ENCODE results near the gene CNOT1. TPM values are rescaled to one million over a fixed set of nuclear protein-coding genes. Genes with fewer than 3 reads are reported as not detected.

The CNOT1 gene
- total and polyA plus RNA-seq, 10 of the 15 experiments (the other 5 are each of a cell fraction or from before 2014, with no cell fraction given): 101 to 246 (median 175) TPM

- Histone ChIP-seq H3K4me2 (ENCODE audit: control insufficient read depth, insufficient read depth) (peak overlapping the region; percentile 76), H3K4me3 (0 out of 2 replicates have a peak overlapping the region, but pooled peaks have one; percentile 4), H3K79me2 (ENCODE audit: control insufficient read depth, insufficient read depth, low read length) (peaks cover 11% of the 10 kb centered on the region), H3K4me1 (ENCODE audit: control insufficient read depth, insufficient read depth, low read length) (peaks cover 43% of the 10 kb centered on the region), H3K9me3 (replicated peaks; ENCODE audit: control insufficient read depth, insufficient read depth, low read length) (no peaks in the 10 kb centered on the region), H2AFZ (ENCODE audit: control insufficient read depth, low read depth, low read length) (no peak overlapping the region), H4K20me1 (ENCODE audit: control insufficient read depth, insufficient read depth) (no peaks in the 10 kb centered on the region), H3K9ac (ENCODE audit: control insufficient read depth, insufficient read depth, low read length) (peak overlapping the region; percentile 9; the same call in 1 of the 2 replicates), H3K27ac (ENCODE audit: control insufficient read depth, insufficient read depth) (peak overlapping the region; percentile 67), H3K36me3 (ENCODE audit: control insufficient read depth in 2 of 2, insufficient read depth in 2 of 2, low read length in 1 of 2) (peaks cover 13 to 31% of the 10 kb centered on the region in 2 experiments), H3K27me3 (replicated peaks in 1 of 2; ENCODE audit: control insufficient read depth in 2 of 2, insufficient read depth in 2 of 2, low read length in 1 of 2) (no peaks in the 10 kb centered on the region)
- FAIRE-seq (no peak), DNase-seq (ENCODE audit: low read depth, low spot score) (no peak), ATAC-seq (no peak)
- CTCF ChIA-PET: interaction anchor here (0.6 to 3.8 kb wide), 12 partner anchors 24 to 237 kb away, joined by 3 to 18 read pairs (median 4); no protein-coding TSS in a partner anchor
- RAD21 ChIA-PET (ENCODE audit: unreplicated experiment): interaction anchor here (0.9 to 1.6 kb wide), 5 partner anchors 31 to 237 kb away, joined by 3 to 8 read pairs (median 5); no protein-coding TSS in a partner anchor
- 0% methylated on average over 1 of the region's 1 CpG for WGBS (ENCODE audit: insufficient coverage, insufficient replicate concordance, low lambda C conversion rate, missing lambda C conversion rate)
- SMC1A ChIA-PET (ENCODE audit: uncharacterized antibody, unreplicated experiment): interaction anchor here (0.9 to 2.7 kb wide), 12 partner anchors 9 to 237 kb away, joined by 3 to 11 read pairs (median 4); no protein-coding TSS in a partner anchor
- in situ Hi-C loops (cut with MboI) (loop anchor here (25.0 kb wide), 1 partner anchor 218 kb away; the partner anchor contains the start of gene GOT2), intact Hi-C loops (cut with micrococcal nuclease; ENCODE audit: unreplicated experiment) (loop anchor here (1.0 kb wide), 1 partner anchor 111 kb away; no protein-coding TSS in a partner anchor)
- POLR2A ChIA-PET: interaction anchor here (0.8 to 1.2 kb wide), 3 partner anchors 70 to 416 kb away, joined by 3 to 6 read pairs (median 4); no protein-coding TSS in a partner anchor
- TF ChIP-seq CEBPZ (IDR thresholded peaks at IDR 0.05; ENCODE audit: low read depth, low read length) (no peak), NKRF (conservative IDR thresholded peaks at IDR 0.05) (no peak), IKZF2 (IDR thresholded peaks at IDR 0.05) (0 out of 4 replicates have a peak, but pooled peaks of 1 of the 2 experiments have one; percentile 3)
- BruUV-seq (replicated peaks): no TSS peak
Measured at GRCh38 chr16:58518980-58519368, 110.7 kb downstream of the CNOT1 start.
